Neural crest cell (in vitro differentiated cells): ENCODE results near the gene ABTB2. TPM values are rescaled to one million over a fixed set of nuclear protein-coding genes. Genes with fewer than 3 reads are reported as not detected.

Experiments used
- DNase-seq: peaks from one replicate; pipeline ENCODE4 v3.0.0; 2021; ENCODE audit warnings: low read depth, mixed read lengths, low spot score
- H3K27ac Mint-ChIP-seq: one replicate; pipeline ENCODE4 v1.8.0; 2021; ENCODE audit warnings: mild to moderate bottlenecking, mixed read lengths; ENCODE audit not compliant: unreplicated experiment
- H3K27me3 Mint-ChIP-seq: 2 replicates; pipeline ENCODE4 v1.8.0; 2021; ENCODE audit warnings: low read depth, mild to moderate bottlenecking, mixed read lengths
- H3K36me3 Mint-ChIP-seq: 2 replicates; pipeline ENCODE4 v1.8.0; 2021; ENCODE audit warnings: low read depth, mild to moderate bottlenecking, mixed read lengths
- H3K4me1 Mint-ChIP-seq: 2 replicates; pipeline ENCODE4 v1.8.0; 2021; ENCODE audit warnings: mixed read lengths
- H3K4me3 Mint-ChIP-seq: one replicate; pipeline ENCODE4 v1.8.0; 2021; ENCODE audit warnings: mild to moderate bottlenecking, mixed read lengths
- H3K9me3 Mint-ChIP-seq: 2 replicates; pipeline ENCODE4 v1.8.0; 2021; ENCODE audit warnings: mixed read lengths
- CTCF ChIP-seq: fragments of 200-600 bp; sonication (generic); conservative IDR thresholded peaks from 2 replicates; pipeline ENCODE4 v1.5.0; 2021; ENCODE audit warnings: antibody characterized with exemption, mild to moderate bottlenecking
- total RNA-seq: library from RNA; stranded (reverse); gene quantifications from 2 replicates; pipeline ENCODE4 v1.2.1, GENCODE V29; 2021

ABTB2 gene
- total RNA-seq, 1 donor from 2014 or later: 3.0 TPM

- H3K4me3 Mint-ChIP-seq: no peak overlapping the region
- DNase-seq: no peak
- H3K36me3 Mint-ChIP-seq: peaks cover 13% of the 10 kb centered on the region
- H3K4me1 Mint-ChIP-seq: no peaks in the 10 kb centered on the region
- no peak overlapping the region for H3K27ac Mint-ChIP-seq
- TF ChIP-seq CTCF: no peak
- H3K27me3 Mint-ChIP-seq: no peaks in the 10 kb centered on the region
- peaks cover 20% of the 10 kb centered on the region for H3K9me3 Mint-ChIP-seq
These were observed 21.3 kb upstream of the ABTB2 start for GRCh38 chr11:34379079-34379478.

GRCh38 chr11:34373727-34374126, 15.9 kb upstream of the ABTB2 start:
- H3K4me3 Mint-ChIP-seq: no peak overlapping the region

GRCh38 chr11:34366522-34366921, 8.7 kb upstream of the ABTB2 start:
- H3K27me3 Mint-ChIP-seq: peaks cover 16% of the 10 kb centered on the region
- TF ChIP-seq CTCF: peak; percentile 45
- no peak overlapping the region for H3K4me3 Mint-ChIP-seq
- no peaks in the 10 kb centered on the region for H3K36me3 Mint-ChIP-seq
- DNase-seq: no peak
- H3K27ac Mint-ChIP-seq: no peak overlapping the region
- H3K9me3 Mint-ChIP-seq: peaks cover 7% of the 10 kb centered on the region
- peaks cover 6% of the 10 kb centered on the region for H3K4me1 Mint-ChIP-seq

More at GRCh38 chr11:34373727-34374126, 15.9 kb upstream of the ABTB2 start:
- Mint-ChIP-seq H3K4me1 (peaks cover 8% of the 10 kb centered on the region), H3K36me3 (peaks cover 10% of the 10 kb centered on the region), H3K9me3 (peaks cover 21% of the 10 kb centered on the region), H3K27ac (no peak overlapping the region), H3K27me3 (peaks cover 2% of the 10 kb centered on the region)
- no peak for TF ChIP-seq CTCF
- no peak for DNase-seq

GRCh38 chr11:34364102-34364501, 6.3 kb upstream of the ABTB2 start:
- Mint-ChIP-seq H3K27me3 (peaks cover 37% of the 10 kb centered on the region), H3K9me3 (peaks cover under 1% of the 10 kb centered on the region), H3K4me3 (no peak overlapping the region), H3K27ac (no peak overlapping the region), H3K36me3 (no peaks in the 10 kb centered on the region), H3K4me1 (peaks cover 4% of the 10 kb centered on the region)
- TF ChIP-seq CTCF: no peak
- DNase-seq: no peak

GRCh38 chr11:34363363-34364084, 5.7 kb upstream of the ABTB2 start:
- no peaks in the 10 kb centered on the region for H3K9me3 Mint-ChIP-seq
- H3K36me3 Mint-ChIP-seq: no peaks in the 10 kb centered on the region
- peaks cover 36% of the 10 kb centered on the region for H3K27me3 Mint-ChIP-seq
- no peak for DNase-seq
- H3K4me3 Mint-ChIP-seq: no peak overlapping the region
- H3K27ac Mint-ChIP-seq: no peak overlapping the region
- H3K4me1 Mint-ChIP-seq: peaks cover 7% of the 10 kb centered on the region
- no peak for TF ChIP-seq CTCF
